ENCODE results near the gene GAB2.
"Not testable (repeated sequence)": the region's sequence is repeated elsewhere in the genome, so short reads cannot be mapped to it uniquely, and the experiment has no call there.

The GAB2 gene

DNA sequence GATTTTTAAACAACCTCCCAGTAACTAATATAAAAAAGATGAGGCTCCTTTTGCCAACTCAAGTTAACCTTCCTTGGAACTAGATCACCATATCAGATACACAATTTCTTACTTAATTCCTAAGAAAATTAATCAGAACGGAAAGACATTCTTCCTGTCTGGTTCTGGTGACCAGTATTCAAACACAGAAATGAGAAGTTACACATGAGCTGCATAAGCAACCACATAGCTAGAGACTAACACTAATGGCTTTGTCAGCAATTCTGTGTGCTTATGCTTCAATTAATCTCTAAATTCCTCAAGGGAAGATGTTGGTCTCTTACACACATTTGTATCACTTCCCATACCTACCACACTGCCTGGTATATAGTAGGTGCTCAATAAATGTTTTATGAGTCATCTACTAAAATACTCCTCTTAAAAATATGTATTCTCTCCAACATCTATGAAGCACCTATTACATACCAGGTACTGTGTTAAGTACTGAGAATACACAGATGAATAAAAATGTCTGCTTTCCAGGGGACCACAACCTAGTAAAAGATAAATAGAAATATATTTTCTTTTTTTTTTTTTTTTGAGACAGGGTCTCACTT lies 54.5 kb downstream of the GAB2 start:
- DNase-seq, result no peak

DNA sequence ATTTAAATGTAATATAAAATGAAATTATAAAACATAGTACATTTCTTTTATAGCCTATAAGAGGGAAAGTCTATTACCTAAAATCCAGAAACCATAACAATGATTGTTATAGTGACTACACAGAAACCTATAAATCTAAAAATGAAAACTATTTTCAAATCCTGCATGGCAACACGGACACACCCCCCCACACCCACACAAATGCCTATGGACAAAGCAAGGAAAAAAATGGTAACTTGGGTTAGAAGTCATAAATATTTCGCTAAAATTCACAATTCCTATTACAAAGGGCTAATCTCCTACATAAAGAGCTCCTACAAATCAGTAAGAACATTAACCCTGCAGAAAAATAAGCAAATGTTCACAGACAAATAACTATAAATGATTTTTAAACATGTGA lies 56.4 kb downstream of the GAB2 start:
- DNase-seq, result no peak

DNA sequence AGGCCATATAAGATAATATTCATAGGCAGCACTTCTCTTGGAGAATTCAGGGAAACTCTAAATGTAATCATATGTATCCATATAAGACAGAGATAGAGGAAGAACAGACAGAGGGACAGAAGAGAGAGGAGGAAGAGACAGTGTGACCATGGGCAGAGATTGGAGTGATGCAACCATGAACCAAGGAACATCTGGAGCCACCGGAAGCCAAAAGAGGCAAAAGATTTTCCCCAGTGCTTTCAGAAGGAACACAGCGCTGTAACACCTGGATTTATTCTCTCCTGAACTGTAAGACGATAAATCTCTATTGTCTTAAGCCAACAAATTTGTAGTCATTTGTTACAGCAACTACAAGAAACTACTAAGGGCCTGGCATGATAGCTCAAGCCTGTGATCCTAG lies 57.7 kb downstream of the GAB2 start:
- DNase-seq, result no peak

DNA sequence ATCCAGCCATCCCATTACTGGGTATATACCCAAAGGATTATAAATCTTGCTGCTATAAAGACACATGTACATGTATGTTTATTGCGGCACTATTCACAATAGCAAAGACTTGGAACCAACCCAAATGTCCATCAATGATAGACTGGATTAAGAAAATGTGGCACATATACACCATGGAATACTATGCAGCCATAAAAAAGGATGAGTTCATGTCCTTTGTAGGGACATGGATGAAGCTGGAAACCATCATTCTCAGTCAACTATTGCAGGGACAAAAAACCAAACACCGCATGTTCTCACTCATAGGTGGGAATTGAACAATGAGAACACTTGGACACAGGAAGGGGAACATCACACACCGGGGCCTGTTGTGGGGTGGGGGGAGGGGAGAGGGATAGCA lies 59.7 kb downstream of the GAB2 start:
- not testable (repeated sequence) for DNase-seq

DNA sequence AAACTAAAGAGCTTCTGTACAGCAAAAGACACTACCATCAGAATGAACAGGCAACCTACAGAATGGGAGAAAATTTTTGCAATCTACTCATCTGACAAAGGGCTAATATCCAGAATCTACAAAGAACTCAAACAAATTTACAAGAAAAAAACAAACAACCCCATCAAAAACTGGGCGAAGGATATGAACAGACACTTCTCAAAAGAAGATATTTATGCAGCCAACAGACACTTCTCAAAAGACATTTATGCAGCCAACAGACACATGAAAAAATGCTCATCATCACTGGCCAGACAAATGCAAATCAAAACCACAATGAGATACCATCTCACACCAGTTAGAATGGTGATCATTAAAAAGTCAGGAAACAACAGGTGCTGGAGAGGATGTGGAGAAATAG lies 60.2 kb downstream of the GAB2 start:
- DNase-seq, result not testable (repeated sequence)

DNA sequence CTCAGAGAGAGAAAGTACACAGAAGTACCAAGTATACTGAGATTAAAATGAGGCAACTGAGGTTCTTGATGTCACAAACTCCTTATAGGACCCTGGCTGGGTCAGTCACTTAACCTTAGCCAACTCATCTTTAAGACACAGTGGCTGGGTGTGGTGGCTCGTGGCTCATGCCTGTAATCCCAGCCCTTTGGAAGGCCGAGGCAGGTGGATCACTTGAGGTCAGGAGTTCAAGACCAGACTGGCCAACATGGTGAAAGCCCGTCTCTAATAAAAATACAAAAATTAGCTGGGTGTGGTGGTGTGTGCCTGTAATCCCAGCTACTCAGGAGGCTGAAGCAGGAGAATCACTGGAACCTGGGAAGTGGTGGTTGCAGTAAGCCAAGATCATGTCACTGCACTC lies 61.9 kb downstream of the GAB2 start:
- not testable (repeated sequence) for DNase-seq

DNA sequence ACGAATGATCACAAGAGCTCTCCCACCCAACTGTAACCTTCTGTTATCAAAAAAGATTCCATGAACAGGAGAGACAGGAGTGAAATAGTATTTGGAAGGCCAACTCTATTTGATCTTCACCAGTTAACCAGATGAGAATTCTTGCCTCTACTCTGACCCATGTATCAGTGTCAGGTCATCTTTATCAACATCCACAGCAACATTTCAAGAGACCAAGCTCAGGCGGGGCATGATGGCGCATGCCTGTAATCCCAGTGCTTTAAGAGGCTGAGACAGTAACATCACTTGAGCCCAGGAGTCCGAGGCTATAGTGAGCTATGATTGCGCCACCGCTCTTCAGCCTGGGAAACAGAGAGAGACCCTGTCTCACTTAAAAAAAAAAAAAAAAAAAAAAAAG lies 62.3 kb downstream of the GAB2 start:
- DNase-seq, result no peak

DNA sequence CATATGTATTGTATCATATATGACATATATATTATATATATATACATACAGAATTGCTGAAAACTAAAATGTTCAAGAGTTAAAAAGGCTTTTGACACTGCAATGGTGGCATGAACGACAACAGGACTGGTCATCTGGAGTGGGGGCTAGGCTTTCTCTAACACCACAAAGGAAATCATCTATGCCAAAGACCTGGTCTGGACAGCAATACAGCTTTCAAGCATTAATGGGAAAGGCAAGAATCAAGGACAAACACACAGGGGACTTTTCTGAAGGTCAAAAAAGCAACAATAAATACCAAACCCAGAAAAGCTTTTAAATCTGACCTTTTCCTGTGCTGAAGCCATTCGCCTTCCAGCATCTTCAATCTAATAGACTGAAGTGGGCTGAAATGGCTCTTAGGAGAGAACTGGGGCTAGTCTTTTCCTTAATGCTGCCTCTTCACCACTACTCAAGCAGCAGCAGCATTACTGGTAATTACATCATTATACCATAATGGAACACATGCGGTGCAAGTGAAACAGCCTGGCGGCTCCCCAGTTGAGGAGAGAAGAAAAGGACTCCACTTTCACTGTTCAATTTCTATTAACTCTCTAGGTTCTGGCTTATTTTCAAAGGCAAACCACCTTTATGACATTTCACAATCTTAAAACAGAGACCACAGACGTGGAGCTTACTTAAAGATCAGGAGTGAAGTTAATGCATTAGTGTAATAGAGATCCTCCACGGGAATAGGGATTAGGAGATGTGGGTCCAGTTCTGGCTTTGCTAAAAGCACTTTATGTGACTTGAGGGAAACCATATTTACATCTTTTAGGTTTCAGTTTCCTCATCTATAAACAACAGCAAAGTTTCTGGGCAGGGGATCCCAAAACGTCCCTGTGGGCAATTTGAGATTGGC lies 63.0 kb downstream of the GAB2 start:
- no peak for DNase-seq

DNA sequence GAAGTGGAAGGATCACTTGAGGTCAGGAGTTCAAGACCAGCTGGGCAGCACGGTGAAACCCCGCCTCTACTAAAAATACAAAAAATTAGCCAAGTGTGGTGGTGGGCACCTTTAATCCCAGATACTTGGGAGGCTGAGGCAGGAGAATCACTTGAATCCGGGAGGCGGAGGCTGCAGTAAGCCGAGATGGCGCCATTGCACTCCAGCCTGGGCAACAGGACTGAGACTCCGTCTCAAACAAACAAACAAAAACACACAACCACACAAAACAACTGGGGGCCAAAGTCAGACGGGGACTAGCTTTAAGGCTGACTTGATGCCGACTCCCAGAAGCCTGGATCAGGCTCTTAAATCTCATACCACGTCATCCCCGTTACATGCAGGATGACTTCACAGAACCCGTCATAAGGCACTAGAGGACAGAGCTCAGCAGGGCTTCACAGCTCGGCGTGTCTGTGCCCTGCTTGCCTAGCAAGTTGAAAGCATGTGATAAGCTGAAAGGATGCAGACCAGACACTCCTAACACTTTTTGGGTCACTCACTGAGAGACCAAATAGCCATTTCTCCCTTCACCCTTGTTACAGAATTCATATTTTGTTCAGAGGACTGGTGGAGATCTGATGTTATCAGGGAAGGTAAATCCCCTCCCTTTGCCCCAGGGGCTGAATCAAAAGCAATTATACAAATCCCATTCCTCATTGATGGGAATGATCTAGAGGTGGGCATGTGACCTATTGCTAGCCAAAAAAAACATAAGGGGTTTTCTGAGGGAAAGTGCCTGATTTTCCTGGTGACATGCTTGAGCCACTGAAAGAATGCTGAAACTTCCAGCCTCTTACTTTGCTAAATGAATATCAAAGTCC lies 65.4 kb downstream of the GAB2 start:
- DNase-seq, result no peak

DNA sequence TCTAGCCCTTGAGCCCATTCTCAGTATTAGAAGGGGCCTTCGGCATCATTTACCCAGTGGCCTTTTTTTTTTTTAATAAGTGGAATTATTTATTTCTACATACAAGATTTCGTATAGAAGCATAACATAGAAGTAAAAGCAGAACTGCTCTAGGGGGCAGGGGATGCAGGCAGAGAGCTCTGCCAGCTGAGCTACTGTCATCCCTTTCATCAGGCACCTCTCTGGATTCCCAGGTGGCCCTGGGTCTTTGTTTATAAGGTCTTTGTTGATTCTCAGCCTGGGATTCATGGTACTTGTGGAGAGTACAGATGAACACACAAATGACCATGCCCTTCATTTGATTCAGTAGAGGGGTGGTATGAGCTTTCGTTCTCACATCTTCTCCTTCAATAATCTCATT lies 66.4 kb downstream of the GAB2 start:
- DNase-seq, result peak; percentile 76

DNA sequence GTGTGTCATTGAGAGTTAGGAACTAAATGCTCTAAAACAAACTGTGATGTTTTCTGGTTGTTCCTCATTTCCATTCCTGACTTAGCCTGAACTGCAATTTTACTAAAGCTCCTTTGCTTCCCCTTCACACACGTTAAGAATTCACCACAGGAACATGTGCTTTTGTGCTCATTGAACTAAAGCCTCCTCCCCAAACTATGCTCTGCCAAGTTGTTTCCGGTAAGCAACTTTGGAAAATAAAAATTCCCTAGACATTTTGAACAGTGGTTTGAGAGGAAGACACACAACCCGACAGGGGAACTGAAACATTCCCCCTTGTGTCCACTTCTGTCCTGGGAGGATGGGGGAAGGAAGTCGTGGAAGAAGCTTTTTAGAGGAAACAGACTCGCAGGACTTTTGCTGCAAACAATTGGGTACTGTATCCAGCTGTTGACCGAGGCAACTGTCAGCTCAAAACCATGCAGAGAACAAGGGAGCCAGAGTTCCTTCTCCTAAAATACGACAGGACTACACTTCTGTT lies 66.9 kb downstream of the GAB2 start:
- DNase-seq, result peak; percentile 83

DNA sequence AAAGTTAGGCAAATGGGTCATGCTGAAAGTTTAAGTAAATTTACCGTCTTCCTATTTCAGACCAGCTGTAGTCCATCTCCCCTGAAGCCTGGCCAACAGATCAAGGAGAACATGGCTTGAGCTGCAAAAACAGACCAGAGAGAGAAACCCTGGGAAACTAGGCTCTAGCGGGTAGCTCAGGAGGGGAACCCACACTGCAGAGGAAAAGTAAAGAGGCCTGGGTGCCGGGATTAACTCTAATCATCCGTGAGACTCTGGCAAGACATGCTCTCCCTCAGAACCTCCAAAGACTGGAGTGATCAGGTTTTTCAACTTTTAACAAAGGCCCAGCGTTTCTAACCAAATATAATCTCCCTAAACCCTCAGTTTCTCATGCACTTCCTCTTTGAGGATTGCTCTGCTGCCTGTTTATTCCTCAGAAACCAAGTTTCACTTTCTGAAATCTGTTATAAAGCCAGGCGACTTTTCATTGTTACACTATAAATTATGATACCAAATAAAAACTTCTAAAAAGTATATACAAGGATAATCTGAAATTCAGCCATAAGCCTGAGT lies 67.5 kb downstream of the GAB2 start:
- DNase-seq, result peak; percentile 83

DNA sequence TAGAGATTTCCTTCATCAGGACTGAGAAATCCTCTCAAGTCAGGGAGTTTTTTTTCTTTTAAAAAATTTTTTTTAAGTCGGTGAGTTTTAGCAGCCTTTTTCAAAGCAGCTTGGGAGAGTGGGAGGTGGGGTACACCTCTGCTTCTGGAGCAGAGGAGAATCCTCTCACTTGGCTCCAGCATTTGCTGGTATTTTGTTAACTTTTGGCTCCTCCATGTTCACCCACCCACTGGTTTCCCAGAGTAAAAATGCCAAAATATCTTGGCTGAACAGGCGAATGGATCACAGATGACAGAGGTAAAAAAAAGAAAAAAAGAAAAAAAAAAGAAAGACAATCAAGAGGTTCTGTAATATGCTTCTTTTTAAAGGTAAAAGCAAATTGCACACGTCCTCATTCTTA lies 68.0 kb downstream of the GAB2 start:
- DNase-seq, result no peak

DNA sequence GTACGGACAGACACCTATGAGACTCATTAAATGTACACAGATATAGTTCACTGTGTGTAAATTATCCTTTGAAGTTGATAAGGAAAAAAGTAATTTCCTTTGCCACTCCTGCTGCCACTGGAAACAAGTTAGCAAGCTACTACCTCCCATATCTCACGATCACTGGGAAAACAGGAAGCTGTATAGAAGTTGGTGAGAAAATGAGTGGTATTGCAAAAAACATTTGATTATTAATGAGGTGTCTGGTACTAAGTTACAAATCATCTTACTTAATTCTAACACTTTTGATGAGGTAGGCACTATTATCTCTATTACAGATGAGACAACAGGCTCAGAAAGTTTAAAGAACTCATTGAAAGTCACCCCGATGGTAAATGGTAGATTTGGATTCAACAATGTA lies 68.5 kb downstream of the GAB2 start:
- DNase-seq, result no peak

DNA sequence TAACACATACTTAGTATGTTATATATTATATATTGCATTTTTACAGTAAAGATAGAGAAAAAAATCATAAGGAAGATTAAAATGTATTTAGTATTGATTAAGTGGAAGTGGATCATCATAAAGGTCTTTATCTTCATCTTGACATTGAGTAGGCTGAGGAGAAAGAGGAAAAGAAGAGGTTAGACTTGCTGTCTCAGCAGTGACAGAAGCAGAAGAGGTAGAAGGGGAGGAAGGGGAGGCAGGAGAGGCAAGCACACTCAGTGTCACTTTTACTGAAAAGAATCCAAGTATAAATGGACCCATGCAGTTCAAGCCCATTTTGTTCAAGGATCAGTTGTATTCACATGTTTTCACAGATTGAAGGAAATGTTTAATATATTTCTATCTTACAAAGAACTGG lies 69.7 kb downstream of the GAB2 start:
- no peak for DNase-seq

DNA sequence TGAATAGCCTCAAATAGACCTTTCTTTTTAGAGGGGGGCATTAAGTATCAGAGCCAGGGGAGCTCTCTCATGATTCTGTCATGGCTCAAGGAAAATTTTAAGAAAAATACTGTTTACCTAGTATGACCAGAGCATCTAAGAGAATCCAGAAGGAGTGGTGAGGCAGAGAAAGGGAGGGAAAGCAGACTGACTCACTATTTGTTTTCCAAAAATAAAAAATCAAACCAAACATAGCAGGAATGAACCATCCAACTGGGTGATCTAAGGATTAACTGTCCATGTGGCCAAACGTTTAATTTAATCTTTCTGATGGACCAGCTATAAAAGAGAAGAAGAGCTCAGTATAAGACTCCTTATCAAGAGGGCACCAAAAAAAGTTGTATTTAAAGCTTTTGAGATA lies 70.8 kb downstream of the GAB2 start:
- no peak for DNase-seq

DNA sequence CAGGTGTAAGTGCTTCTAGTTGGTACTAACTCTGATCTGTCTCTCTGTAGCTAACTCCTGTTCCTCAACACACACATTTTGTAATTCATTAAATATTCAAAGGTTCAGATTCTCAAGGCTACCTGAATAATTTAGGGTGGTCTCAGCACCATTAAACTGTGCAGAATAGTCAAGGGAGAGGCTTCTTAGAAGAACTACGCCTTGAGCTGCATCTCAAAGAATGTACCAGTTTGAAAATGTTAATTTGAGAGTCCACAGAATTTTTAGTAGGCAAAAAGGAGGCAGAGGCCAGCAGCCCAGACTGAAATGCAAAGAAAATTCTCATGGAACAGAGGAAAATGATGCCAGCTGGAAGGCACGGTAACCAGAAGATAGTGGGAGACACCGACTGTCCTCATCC lies 72.2 kb downstream of the GAB2 start:
- DNase-seq, result no peak

DNA sequence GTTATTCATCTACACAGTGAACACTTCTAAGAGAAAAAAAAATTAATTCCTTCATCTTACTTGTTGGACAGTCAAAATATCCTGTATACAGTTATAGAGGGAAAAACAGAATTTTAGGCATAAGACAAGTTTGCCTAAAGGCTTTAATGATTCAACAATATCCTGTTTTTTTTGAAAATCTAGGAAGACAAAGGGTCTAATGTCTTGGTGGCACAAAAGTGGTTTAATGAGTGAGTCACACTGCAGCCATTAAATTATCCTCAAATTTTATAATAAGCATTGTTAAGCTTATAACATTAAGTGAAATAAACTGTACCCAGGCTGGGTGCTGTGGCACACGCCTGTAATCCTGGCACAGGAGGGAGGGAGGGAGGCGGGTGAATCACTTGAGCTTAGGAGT lies 72.9 kb downstream of the GAB2 start:
- DNase-seq, result no peak

DNA sequence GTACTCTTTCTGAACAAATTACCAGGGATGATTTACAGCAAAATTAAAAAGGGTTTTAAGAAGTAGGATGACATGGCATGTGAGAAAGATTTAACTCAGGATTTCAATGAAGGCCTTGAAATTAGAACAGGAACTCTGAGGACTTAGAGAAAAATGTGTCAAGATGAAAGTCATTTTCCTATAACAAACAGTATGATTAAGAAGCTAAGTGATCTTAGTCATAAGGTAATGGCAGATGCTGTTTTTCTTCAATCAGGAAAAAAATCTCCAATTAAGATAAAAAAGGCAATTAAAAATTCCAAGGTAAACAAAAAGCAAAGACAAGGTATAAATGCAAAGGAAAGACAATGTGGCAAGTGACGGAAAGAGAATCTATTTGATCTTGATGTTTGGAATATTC lies 73.5 kb downstream of the GAB2 start:
- DNase-seq, result no peak

DNA sequence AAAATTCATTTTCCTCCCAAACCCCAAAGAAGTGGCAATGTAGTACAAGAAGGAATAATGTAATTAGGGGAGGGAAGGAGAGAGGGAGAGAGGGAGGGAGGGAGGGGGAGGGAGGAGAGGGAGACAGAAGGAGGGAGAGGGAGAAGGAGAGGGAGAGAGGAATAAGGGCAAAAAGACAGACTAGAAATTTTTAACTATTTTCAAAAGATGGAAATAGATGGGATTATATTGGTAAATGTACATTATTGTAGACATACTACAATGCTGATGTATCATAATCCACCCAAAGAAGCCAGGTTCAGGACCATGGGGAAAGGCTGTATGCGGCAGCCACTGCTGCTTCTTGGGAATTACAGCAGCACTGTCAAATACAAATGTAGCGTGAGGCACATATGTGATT lies 74.3 kb downstream of the GAB2 start:
- no peak for DNase-seq

DNA sequence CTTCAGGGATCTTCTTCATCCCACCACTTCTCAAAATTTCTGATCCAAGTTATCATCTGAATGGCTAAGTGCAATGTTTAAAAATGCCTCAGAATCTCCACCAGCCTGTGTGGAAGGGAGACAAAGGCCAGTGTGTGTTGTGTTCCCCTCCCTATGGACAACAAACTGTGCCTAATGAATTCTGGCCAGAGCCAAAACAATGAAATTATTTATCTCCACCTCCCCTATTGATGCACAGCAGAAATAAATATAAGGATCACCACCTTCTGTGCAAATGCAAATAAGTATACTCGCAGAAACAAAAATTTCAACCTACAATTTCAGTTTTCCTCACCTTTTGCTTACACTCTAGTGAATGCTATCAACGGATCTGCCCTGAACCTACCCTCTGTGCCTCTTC lies 75.8 kb downstream of the GAB2 start:
- no peak for DNase-seq

DNA sequence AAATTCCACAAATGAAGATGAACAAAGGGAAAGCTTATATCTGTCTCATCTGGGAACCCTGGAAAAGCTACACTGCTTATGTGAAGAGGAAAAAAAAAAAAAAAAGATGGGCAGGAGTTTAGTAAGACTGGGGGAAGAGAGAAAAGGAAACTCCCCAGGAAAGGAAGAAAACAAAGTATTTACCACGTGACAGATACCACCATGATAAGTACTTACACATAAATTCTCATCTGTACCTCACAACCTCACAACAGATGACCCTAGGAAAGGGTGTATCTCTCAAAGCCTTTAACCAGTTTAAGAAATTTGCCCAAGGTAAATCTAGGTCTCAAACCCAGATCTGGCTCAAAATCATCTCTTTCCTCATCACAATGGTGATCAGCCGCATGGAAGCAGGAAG lies 77.1 kb downstream of the GAB2 start:
- no peak for DNase-seq

DNA sequence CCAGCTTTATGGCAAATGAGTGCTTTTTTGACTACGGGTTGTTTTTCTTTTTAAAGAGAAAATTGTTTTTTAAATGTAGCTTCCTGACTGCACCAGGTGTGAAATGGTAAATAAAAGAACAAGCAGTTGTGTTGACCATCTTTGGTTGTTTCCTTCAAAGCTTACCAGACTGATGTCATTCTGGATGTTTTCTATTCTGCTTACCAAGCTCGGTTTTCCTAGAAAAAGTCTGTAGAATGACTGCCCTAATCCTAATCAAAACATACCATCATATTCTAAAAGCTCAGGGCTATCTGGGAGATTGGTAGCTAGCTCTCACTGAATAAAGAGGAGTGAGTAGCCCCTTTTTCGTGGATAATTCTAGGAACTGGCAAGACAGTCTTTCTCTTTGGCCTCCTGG lies 77.7 kb downstream of the GAB2 start:
- DNase-seq, result no peak

All from KG1 (cell line).